ENCODE measurements around the gene NXPH2.

- no peak for TF ChIP-seq CTCF (IDR thresholded peaks at IDR 0.05; ENCODE audit: low read length)
- TF ChIP-seq EZH2 (IDR thresholded peaks at IDR 0.05; ENCODE audit: borderline replicate concordance, low read length): no peak
These were observed 47.5 kb downstream of the NXPH2 start for GRCh38 chr2:138732651-138733050.
